VCaP (cell line): ENCODE data around the gene PYGM.

Experiments
- H3K27ac ChIP-seq: fragments of 450-650 bp; 2 replicates; pipeline ENCODE4 v1.5.1; 2017
- TF ChIP-seq, protein P1 (sequence below): fragments of 450-650 bp; conservative IDR thresholded peaks from 2 replicates; pipeline ENCODE4 v1.5.1; 2017; ENCODE audit warnings: mild to moderate bottlenecking, moderate library complexity

PYGM gene

DNA sequence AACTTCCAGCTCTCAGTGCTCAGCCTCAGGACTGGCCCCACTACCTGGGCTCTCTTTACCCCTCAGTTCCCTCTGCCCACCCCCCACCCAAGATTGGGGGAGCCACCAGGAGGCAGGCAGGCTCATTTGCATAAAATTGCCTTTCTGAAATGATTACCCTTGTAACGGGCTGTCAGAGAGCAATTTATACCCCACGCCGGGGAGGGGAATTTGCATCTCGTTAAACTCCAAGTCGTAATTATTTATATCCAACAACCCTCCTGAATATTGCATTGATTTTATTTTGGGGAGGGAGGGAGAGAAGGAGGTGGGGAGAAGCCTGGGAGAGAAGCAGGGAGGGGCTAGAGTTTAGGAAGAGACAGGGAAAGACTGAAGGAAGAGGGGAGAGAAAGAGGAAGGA lies 45.1 kb downstream of the PYGM start:
- TF ChIP-seq, protein P1, sequence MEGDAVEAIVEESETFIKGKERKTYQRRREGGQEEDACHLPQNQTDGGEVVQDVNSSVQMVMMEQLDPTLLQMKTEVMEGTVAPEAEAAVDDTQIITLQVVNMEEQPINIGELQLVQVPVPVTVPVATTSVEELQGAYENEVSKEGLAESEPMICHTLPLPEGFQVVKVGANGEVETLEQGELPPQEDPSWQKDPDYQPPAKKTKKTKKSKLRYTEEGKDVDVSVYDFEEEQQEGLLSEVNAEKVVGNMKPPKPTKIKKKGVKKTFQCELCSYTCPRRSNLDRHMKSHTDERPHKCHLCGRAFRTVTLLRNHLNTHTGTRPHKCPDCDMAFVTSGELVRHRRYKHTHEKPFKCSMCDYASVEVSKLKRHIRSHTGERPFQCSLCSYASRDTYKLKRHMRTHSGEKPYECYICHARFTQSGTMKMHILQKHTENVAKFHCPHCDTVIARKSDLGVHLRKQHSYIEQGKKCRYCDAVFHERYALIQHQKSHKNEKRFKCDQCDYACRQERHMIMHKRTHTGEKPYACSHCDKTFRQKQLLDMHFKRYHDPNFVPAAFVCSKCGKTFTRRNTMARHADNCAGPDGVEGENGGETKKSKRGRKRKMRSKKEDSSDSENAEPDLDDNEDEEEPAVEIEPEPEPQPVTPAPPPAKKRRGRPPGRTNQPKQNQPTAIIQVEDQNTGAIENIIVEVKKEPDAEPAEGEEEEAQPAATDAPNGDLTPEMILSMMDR = no peak
- no peak overlapping the region for H3K27ac ChIP-seq

DNA sequence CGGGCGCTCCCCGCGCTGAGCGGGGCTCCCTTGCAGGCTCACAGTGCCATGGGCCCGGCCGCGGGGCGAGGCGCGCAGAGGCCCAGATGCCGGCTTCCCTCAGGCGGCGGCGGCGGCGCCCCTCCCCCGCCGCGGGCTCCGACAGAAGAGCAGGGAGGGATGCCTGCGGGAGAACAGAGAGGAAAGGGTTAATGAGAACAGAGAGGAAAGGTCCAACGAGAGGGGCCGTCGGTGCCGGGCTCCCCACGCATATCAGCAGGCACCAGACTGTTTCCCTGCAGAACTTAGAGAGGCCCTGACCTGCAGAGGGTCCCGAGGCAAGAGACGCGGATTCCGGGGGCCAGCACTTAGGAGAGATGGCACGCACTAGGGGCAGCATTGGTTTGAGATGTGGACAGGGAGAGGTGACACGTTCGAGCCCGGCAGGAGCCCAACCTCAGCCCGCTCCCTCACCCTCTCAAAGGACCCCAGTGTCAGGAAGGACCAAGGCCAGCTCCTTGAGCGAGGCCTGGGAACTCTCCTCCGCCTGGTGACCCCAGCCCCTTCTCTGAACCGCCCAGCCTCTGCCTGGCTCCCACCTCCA lies 45.9 kb downstream of the PYGM start:
- TF ChIP-seq, protein P1 = no peak; the same call in 1 of the 2 replicates
- peak overlapping the region; percentile 65 for H3K27ac ChIP-seq

DNA sequence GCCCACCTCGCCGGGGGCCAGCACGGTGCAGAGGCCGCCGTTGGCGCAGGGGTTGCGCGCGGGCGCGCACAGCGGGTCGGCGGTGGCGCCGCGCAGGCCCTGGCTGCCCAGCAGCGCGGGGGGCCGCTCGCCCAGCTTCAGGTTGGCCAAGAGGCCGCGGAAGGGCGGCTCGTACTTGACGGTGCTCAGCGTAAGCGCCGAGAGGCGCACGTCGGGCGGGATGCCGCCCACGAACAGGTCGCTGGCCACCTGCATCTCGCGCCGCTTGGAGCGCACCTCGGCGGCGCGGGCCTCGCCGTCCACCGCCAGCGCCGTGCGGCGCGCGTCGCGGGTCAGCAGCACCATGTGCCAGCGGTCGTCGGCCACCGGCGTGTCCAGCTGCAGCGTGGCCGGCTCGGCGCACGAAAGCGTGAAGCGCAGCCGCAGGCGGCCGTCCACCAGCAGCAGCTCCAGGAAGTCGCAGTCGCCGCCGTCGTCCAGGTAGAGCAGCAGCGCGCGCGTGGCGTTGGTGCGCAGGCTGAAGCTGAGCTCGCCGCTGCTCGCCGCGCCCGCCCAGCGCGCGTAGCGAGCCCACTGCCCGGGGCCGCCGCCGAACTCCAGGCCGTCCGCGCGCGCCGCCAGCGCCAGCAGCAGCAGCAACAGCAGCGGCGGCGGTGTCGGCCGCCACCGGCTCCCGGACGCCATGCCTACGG lies 46.6 kb downstream of the PYGM start:
- peak overlapping the region; percentile 65 for H3K27ac ChIP-seq
- TF ChIP-seq, protein P1 = no peak; the same call in none of the 2 replicates

DNA sequence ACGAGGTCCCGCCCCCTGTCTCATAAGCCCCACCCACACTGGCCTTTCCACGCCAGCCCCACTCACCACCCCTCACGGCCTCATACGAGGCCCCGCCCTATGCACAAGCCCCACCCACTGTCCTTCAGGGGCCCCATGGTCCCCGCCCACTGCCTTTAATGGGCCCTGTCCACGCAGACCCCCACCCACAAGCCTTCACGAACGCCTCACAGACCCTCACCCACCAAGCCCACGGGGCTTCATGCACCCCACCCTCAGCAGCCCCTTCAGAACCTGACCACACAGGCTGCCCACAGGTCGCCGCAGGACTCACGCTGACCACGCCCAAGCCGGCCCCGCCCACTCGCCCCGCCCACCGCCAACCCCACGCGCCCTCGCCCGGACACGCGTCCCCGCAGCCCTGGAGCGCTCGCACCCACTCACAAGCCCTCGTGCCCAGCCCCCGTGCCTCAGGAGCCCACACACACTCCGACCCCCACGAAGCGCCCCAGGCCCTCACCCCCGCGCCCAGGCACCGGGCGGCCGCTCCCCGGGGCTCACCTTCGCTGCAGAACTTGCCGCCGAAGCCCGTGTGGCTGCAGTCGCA lies 47.3 kb downstream of the PYGM start:
- no peak overlapping the region for H3K27ac ChIP-seq

DNA sequence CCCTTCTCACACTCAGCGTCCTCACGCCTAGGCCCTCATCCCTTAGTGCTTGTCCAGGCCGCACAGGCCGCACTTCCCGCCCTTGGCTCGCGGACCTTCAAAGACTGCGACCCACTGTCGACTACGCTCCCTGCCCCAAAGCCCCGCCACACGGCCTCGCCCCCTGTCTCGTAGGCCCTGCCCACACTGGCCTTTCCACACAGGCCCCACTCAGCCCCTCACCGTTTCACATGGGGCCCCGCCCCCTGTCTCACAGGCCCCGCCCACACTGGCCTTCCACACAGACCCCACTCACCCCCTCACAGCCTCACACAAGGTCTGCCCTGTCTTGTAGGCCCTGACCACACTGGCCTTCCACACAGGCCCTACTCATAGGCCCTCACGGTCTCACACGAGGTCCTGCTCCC lies 47.8 kb downstream of the PYGM start:
- TF ChIP-seq, protein P1 = no peak
- H3K27ac ChIP-seq = no peak overlapping the region

More for the DNA sequence above, 47.3 kb downstream of the PYGM start:
- TF ChIP-seq, protein P1 = no peak

DNA sequence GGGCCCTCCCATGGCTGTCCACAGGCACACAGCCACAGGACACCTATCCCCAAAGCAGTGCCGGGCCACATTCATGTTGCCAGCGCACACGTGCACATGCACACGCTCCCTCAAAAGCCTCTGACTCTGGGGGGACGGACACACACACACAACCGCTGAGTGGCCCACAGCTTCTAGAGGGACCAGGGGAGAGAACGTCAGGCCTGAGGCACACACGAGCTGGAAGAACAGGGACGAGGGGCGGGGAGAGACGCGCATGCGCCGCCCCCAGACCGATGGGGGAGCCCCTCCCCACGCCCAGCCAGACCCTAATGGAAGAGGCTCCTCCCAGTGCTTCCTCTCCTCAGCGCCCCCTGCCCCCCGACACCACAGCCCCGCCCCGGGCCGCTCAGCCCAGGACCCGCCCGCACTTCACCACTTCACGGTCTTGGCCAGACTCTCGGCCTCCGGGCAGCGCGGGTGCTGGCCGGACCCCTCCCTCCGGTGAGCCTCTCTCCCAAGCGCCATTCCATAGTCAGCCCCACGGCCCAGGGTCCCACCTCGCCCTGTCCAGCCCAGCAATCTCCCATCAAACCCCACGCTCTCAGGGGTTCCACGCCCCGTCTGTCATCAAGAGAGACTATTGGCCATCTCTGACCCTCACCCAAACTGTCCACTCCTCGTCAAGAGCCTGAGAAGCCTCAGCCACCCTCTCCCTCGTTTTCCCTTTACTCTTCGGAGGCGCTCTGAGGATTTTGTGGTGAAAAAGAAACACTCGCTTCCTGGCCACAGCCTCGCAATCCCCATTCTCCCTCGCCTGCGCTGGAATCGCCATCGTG lies 48.4 kb downstream of the PYGM start:
- TF ChIP-seq, protein P1 = no peak

More for the DNA sequence above, 48.4 kb downstream of the PYGM start:
- H3K27ac ChIP-seq = no peak overlapping the region
